Activated naive CD4-positive, alpha-beta T cell treated with anti-CD3 and anti-CD28 coated beads, Interleukin-2, amount 10 ng/mL, durations not matched to agents 7 days and 5 days (primary cell): ENCODE results near the gene EFNB1.

Source experiments
- CTCF ChIA-PET: fragments of 350-600 bp; sonication (Branson Sonifier 250); formaldehyde crosslinking; loops from one replicate; lab custom pipeline; 2021; ENCODE audit warnings: antibody characterized with exemption; lab: Charles Lee
- DNase-seq: peaks from one replicate; pipeline ENCODE4 v3.0.0-alpha.2; 2020
- H3K27ac Mint-ChIP-seq: one replicate; pipeline ENCODE4 v1.8.0; 2021; ENCODE audit warnings: mild to moderate bottlenecking, moderate library complexity, mixed read lengths
- H3K27me3 Mint-ChIP-seq: one replicate; pipeline ENCODE4 v1.8.0; 2021; ENCODE audit warnings: mild to moderate bottlenecking, mixed read lengths
- H3K36me3 Mint-ChIP-seq: one replicate; pipeline ENCODE4 v1.8.0; 2021; ENCODE audit warnings: mixed read lengths
- H3K4me1 Mint-ChIP-seq: one replicate; pipeline ENCODE4 v1.8.0; 2021; ENCODE audit warnings: mixed read lengths
- H3K4me3 Mint-ChIP-seq: one replicate; pipeline ENCODE4 v1.8.0; 2021; ENCODE audit warnings: mild to moderate bottlenecking, moderate library complexity, mixed read lengths
- H3K9me3 Mint-ChIP-seq: one replicate; pipeline ENCODE4 v1.8.0; 2021; ENCODE audit warnings: mixed read lengths

The EFNB1 gene

GRCh38 chrX:68843992-68844391, 15.2 kb downstream of the EFNB1 start:
- H3K27me3 Mint-ChIP-seq, result no peaks in the 10 kb centered on the region
- no peaks in the 10 kb centered on the region for H3K9me3 Mint-ChIP-seq
- no peak for DNase-seq
- no peak overlapping the region for H3K27ac Mint-ChIP-seq
- no peaks in the 10 kb centered on the region for H3K36me3 Mint-ChIP-seq
- H3K4me3 Mint-ChIP-seq, result no peak overlapping the region
- H3K4me1 Mint-ChIP-seq, result no peaks in the 10 kb centered on the region
- CTCF ChIA-PET, result no interaction called here

- no peaks in the 10 kb centered on the region for H3K36me3 Mint-ChIP-seq
- CTCF ChIA-PET, result no interaction called here
- H3K9me3 Mint-ChIP-seq, result no peaks in the 10 kb centered on the region
- no peaks in the 10 kb centered on the region for H3K27me3 Mint-ChIP-seq
- no peaks in the 10 kb centered on the region for H3K4me1 Mint-ChIP-seq
- H3K4me3 Mint-ChIP-seq, result no peak overlapping the region
- DNase-seq, result no peak
- no peak overlapping the region for H3K27ac Mint-ChIP-seq
These were observed 15.8 kb downstream of the EFNB1 start for GRCh38 chrX:68844581-68844980.

GRCh38 chrX:68846536-68846935, 17.7 kb downstream of the EFNB1 start:
- H3K27ac Mint-ChIP-seq, result no peak overlapping the region
- no peaks in the 10 kb centered on the region for H3K9me3 Mint-ChIP-seq
- no peaks in the 10 kb centered on the region for H3K36me3 Mint-ChIP-seq
- H3K27me3 Mint-ChIP-seq, result no peaks in the 10 kb centered on the region
- DNase-seq, result no peak
- no peaks in the 10 kb centered on the region for H3K4me1 Mint-ChIP-seq
- no peak overlapping the region for H3K4me3 Mint-ChIP-seq
- CTCF ChIA-PET, result no interaction called here

GRCh38 chrX:68847172-68847571, 18.4 kb downstream of the EFNB1 start:
- no peaks in the 10 kb centered on the region for H3K4me1 Mint-ChIP-seq
- H3K27me3 Mint-ChIP-seq, result no peaks in the 10 kb centered on the region
- H3K27ac Mint-ChIP-seq, result no peak overlapping the region
- H3K36me3 Mint-ChIP-seq, result no peaks in the 10 kb centered on the region
- H3K9me3 Mint-ChIP-seq, result no peaks in the 10 kb centered on the region
- no peak for DNase-seq
- no peak overlapping the region for H3K4me3 Mint-ChIP-seq
- CTCF ChIA-PET, result no interaction called here

GRCh38 chrX:68848189-68848940, 19.5 kb downstream of the EFNB1 start:
- H3K36me3 Mint-ChIP-seq, result no peaks in the 10 kb centered on the region
- no peaks in the 10 kb centered on the region for H3K9me3 Mint-ChIP-seq
- H3K27me3 Mint-ChIP-seq, result no peaks in the 10 kb centered on the region
- H3K4me1 Mint-ChIP-seq, result no peaks in the 10 kb centered on the region
- CTCF ChIA-PET, result no interaction called here
- H3K4me3 Mint-ChIP-seq, result no peak overlapping the region
- DNase-seq, result no peak
- H3K27ac Mint-ChIP-seq, result no peak overlapping the region

GRCh38 chrX:68851082-68851481, 22.3 kb downstream of the EFNB1 start:
- CTCF ChIA-PET, result interaction anchor here (0.7 kb wide), 1 partner anchor 318 kb away, joined by 3 read pairs; no protein-coding TSS in a partner anchor
- Mint-ChIP-seq H3K36me3 (no peaks in the 10 kb centered on the region), H3K27ac (no peak overlapping the region), H3K27me3 (no peaks in the 10 kb centered on the region), H3K4me1 (no peaks in the 10 kb centered on the region), H3K4me3 (no peak overlapping the region), H3K9me3 (no peaks in the 10 kb centered on the region)
- no peak for DNase-seq

- H3K36me3 Mint-ChIP-seq, result no peaks in the 10 kb centered on the region
- no peaks in the 10 kb centered on the region for H3K9me3 Mint-ChIP-seq
- no peaks in the 10 kb centered on the region for H3K4me1 Mint-ChIP-seq
- H3K4me3 Mint-ChIP-seq, result no peak overlapping the region
- no peak overlapping the region for H3K27ac Mint-ChIP-seq
- DNase-seq, result no peak
- no peaks in the 10 kb centered on the region for H3K27me3 Mint-ChIP-seq
- CTCF ChIA-PET, result no interaction called here
These were observed 23.2 kb downstream of the EFNB1 start for GRCh38 chrX:68852046-68852445.

- DNase-seq, result no peak
- H3K9me3 Mint-ChIP-seq, result no peaks in the 10 kb centered on the region
- no peaks in the 10 kb centered on the region for H3K4me1 Mint-ChIP-seq
These were observed 24.9 kb downstream of the EFNB1 start for GRCh38 chrX:68853665-68854251.

GRCh38 chrX:68865300-68865699, 36.5 kb downstream of the EFNB1 start:
- Mint-ChIP-seq H3K4me3 (no peak overlapping the region), H3K36me3 (no peaks in the 10 kb centered on the region), H3K27ac (no peak overlapping the region), H3K4me1 (peaks cover 9% of the 10 kb centered on the region), H3K9me3 (no peaks in the 10 kb centered on the region), H3K27me3 (no peaks in the 10 kb centered on the region)
- no peak for DNase-seq
- CTCF ChIA-PET, result no interaction called here

More at GRCh38 chrX:68853665-68854251, 24.9 kb downstream of the EFNB1 start:
- CTCF ChIA-PET, result interaction anchor here (1.0 kb wide), 1 partner anchor 18 kb away, joined by 3 read pairs; no protein-coding TSS in a partner anchor
- Mint-ChIP-seq H3K27me3 (no peaks in the 10 kb centered on the region), H3K27ac (no peak overlapping the region), H3K36me3 (no peaks in the 10 kb centered on the region), H3K4me3 (no peak overlapping the region)

GRCh38 chrX:68865926-68866325, 37.1 kb downstream of the EFNB1 start:
- Mint-ChIP-seq H3K36me3 (no peaks in the 10 kb centered on the region), H3K27ac (no peak overlapping the region), H3K27me3 (no peaks in the 10 kb centered on the region), H3K4me1 (peaks cover 9% of the 10 kb centered on the region), H3K9me3 (no peaks in the 10 kb centered on the region), H3K4me3 (no peak overlapping the region)
- CTCF ChIA-PET, result no interaction called here
- no peak for DNase-seq

GRCh38 chrX:68867458-68868112, 38.8 kb downstream of the EFNB1 start:
- Mint-ChIP-seq H3K9me3 (no peaks in the 10 kb centered on the region), H3K27me3 (peaks cover 3% of the 10 kb centered on the region), H3K4me3 (no peak overlapping the region), H3K4me1 (peaks cover 9% of the 10 kb centered on the region), H3K36me3 (no peaks in the 10 kb centered on the region), H3K27ac (no peak overlapping the region)
- DNase-seq, result no peak
- CTCF ChIA-PET, result no interaction called here

- peaks cover 9% of the 10 kb centered on the region for H3K4me1 Mint-ChIP-seq
- CTCF ChIA-PET, result no interaction called here
- H3K36me3 Mint-ChIP-seq, result no peaks in the 10 kb centered on the region
- H3K4me3 Mint-ChIP-seq, result no peak overlapping the region
- H3K27ac Mint-ChIP-seq, result no peak overlapping the region
- no peak for DNase-seq
- no peaks in the 10 kb centered on the region for H3K9me3 Mint-ChIP-seq
- peaks cover 3% of the 10 kb centered on the region for H3K27me3 Mint-ChIP-seq
These were observed 39.5 kb downstream of the EFNB1 start for GRCh38 chrX:68868316-68868715.

- Mint-ChIP-seq H3K9me3 (no peaks in the 10 kb centered on the region), H3K36me3 (no peaks in the 10 kb centered on the region), H3K27ac (peak overlapping the region; percentile 10), H3K4me1 (peaks cover 9% of the 10 kb centered on the region), H3K27me3 (peaks cover 3% of the 10 kb centered on the region), H3K4me3 (no peak overlapping the region)
- no peak for DNase-seq
- CTCF ChIA-PET, result no interaction called here
These were observed 40.3 kb downstream of the EFNB1 start for GRCh38 chrX:68868902-68869800.

- H3K27ac Mint-ChIP-seq, result no peak overlapping the region
- no peak overlapping the region for H3K4me3 Mint-ChIP-seq
- H3K36me3 Mint-ChIP-seq, result no peaks in the 10 kb centered on the region
- peaks cover 3% of the 10 kb centered on the region for H3K27me3 Mint-ChIP-seq
- peaks cover 9% of the 10 kb centered on the region for H3K4me1 Mint-ChIP-seq
- CTCF ChIA-PET, result no interaction called here
- no peaks in the 10 kb centered on the region for H3K9me3 Mint-ChIP-seq
- no peak for DNase-seq
These were observed 41.5 kb downstream of the EFNB1 start for GRCh38 chrX:68870357-68870756.
